IPS-18c (cell line): ENCODE results near the gene NDUFV3.
"Not testable (repeated sequence)": the region's sequence is repeated elsewhere in the genome, so short reads cannot be mapped to it uniquely, and the experiment has no call there.

ENCODE experiments used
- H3K4me3 ChIP-seq: 2 replicates; pipeline ENCODE4 v1.7.0; 2013; ENCODE audit warnings: low read depth, mild to moderate bottlenecking, low read length, moderate library complexity; ENCODE audit not compliant: insufficient read depth
- H3K9me3 ChIP-seq: one replicate; pipeline ENCODE4 v1.6.1; 2013; ENCODE audit warnings: mild to moderate bottlenecking, low read length, moderate library complexity; ENCODE audit not compliant: control insufficient read depth, insufficient read depth

Gene NDUFV3

DNA sequence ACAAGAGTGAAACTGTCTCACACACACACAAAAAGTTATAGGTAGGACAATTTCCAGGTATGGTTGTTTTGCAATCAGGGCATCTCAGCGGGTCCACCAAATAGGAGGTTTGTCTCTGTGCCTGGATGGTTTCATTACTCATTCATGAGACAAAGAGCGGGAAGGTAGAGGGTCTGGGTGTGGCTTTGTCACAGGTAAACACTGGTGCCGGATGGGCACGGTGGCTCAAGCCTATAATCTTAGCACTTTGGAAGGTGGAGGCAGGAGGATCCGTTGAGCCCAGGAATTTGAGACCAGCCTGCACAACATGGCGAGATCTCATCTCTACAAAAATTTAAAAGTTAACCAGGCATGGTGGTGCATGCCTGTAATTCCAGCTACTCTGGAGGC is 48.6 kb downstream of the NDUFV3 start:
- no peak overlapping the region for H3K4me3 ChIP-seq
- no peaks in the 10 kb centered on the region for H3K9me3 ChIP-seq

DNA sequence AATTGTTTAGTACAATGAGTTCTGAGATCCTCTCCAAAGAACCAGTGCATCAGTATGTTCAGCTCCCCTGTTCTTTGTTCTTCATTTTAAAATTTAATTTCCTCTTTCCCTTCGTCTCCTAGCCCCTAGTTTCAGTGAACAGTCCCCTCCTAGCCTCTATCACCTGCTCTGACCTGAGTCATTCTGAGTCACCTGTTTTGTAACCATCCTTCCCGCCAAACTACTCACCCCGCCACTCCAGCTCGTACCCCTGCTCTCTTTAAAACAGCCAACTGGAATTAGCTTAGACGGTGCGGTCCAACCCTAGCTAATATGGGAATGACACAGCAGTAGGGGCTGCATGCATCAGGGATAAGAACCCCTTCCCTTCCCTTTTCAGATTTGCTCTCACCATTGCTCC is 49.1 kb downstream of the NDUFV3 start:
- no peaks in the 10 kb centered on the region for H3K9me3 ChIP-seq

DNA sequence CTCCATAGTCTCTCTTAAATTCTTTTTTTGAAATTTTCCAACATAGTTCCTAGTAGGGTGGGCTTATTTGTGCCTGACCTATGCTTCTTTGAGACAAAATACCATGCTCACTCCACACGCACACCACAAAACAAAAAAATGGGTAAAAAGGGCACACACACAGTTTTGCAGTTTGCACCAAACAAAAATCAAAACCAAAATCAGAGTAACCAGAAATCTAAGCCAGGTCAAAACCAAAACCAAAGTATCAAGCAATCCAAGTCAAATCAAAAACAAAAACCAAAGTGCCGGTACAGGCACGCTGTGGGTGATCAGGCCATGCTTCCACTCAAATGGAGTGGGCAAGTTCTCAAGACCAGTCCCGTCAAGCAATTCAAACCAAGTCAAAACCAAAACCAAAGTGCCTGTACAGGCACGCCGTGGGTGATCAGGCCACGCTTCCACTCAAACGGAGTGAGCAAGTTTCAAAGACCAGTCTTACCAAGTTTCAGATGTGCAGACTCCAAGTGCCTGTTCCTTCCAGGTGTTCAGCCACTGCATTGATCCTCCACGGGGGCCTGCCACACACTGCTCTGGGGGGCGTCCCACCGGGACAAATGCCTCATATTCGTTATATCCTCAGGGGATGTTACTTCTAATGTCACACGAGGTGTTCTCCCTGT is 56.1 kb downstream of the NDUFV3 start:
- H3K4me3 ChIP-seq, result not testable (repeated sequence)

More for the DNA sequence above, 49.1 kb downstream of the NDUFV3 start:
- no peak overlapping the region for H3K4me3 ChIP-seq

DNA sequence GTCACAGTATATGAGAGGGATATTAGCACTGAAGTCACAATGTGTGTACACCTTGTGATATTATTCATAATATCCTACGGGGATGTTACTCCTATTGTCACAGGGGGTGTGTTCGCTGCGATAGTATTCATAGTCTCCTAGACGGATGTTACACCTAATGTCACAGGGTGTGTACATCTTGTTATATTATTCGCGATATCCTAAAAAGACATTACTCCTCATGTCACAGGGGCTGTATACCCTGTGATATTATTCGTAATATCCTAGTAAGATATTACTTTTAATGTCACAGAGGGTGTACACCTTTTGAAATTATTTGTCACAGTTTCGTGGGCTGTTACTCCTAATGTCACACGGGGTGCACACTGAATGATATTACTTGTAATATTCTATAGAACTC is 58.1 kb downstream of the NDUFV3 start:
- H3K9me3 ChIP-seq, H3K4me3 ChIP-seq: not testable (repeated sequence)

More for the DNA sequence above, 56.1 kb downstream of the NDUFV3 start:
- not testable (repeated sequence) for H3K9me3 ChIP-seq

DNA sequence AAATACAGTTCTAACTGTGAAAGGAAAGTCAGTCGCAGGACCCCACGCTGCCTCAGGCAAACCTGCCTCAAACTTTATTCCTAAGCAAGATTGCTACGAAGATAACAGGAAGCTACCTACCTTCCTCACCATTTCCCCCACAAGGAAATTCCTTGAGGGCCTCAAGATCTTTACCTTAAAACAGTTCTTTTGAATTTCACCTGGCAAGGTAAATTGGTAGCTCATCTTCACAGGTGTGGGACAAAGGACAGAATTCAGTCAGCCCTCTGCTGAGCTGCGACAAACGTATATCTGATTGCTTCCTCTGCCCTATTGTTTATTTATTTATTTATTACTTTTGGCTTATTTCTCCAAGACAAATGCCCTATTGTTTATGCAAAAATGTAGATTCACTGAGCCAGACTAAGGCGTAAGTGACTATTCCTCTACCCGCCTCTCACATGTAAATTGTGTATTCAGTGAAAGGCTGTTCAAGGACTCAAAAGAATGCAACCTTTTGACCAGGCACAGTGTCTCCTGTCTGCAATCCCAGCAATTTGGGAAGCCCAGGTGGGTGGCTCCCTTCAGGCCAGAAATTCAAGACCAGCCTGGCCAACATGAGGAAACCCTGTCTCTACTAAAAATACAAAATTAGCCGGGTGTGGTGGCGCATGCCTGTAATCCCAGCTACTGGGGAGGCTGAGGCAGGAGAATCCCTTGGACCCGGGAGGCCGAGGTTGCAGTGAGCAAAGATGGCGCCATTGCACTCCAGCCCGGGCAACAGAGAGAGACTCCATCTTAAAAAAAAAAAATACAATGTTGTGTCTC is 63.9 kb downstream of the NDUFV3 start:
- Histone ChIP-seq H3K4me3 (no peak overlapping the region), H3K9me3 (no peaks in the 10 kb centered on the region)

DNA sequence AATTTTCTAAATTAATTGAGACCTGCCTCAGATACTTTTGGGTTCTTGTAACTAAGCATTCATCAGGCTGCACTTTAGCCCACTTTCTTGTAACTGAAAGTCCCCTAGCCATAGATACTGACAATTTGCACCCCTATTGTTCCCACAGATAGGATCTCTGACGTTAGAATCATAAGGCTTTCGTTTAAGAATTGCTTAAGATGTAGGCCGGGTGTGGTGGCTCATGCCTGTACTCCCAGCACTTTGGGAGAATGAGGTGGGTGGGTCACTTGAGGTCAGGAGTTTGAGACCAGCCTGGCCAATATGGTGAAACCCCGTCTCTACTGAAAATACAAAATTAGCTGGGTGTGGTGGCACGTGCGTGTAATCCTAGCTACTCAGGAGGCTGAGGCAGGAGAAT is 65.0 kb downstream of the NDUFV3 start:
- not testable (repeated sequence) for H3K9me3 ChIP-seq, H3K4me3 ChIP-seq

DNA sequence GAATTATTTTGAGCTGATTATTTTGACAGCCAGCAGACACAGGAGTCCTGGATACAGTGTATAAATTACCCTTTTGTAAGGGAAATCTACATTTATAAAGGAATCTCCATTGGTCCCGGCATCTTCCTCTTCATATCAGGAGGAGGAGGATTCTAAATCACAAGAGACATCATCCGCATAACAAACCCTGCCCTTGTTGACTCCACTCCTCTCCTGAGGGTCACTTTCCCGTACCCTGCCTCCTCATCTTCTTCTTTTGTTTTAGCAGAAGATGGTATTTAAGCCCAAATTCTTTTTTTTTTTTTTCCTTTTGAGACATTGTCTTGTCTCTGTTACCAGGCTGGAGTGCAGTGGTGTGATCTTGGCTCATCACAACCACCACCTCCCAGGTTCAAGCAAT is 66.6 kb downstream of the NDUFV3 start:
- Histone ChIP-seq H3K9me3 (no peaks in the 10 kb centered on the region), H3K4me3 (no peak overlapping the region)

DNA sequence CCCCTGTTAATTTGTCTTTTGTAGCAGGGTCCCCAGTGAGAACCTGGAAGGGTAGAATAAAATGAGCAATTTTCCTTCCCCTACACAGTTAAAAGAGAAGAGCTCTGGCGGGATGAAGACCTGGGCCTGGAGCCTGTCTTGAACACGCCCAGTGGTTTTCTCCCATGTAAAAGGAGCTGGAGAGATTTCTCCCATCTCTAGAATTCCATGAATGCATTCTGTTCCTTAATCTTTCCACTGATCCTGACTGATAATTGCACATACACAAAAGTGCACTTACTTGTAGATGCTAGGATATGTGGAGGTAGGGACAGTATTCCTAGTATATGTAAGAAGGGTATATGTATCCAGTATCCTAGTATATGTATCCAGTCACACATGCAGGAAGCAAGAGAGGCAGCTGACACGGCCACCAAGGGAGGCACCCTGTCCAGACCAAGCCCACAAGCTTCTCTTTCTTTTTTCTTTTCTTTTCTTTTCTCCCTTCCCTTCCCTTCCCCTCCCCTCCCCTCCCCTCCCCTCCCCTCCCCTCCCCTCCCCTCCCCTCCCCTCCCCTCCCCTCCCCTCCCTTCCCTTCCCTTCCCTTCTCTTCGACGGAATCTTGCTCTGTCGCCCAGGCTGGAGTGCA is 69.4 kb downstream of the NDUFV3 start:
- H3K9me3 ChIP-seq, result no peaks in the 10 kb centered on the region
- H3K4me3 ChIP-seq, result no peak overlapping the region
